ENCODE measurements around the gene STARD5.
A peak's percentile ranks its signal among the peaks of the same experiment; 100 is the strongest.

Gene STARD5

GRCh38 chr15:81292523-81293001 lies 31.4 kb downstream of the STARD5 start:
- DNase-seq, result peak; percentile 63 to 87

- no peak for DNase-seq
These were observed 31.9 kb downstream of the STARD5 start for GRCh38 chr15:81291916-81292522.

GRCh38 chr15:81289910-81290309 lies 34.0 kb downstream of the STARD5 start:
- DNase-seq, result no peak

- no peak for DNase-seq
These were observed 35.3 kb downstream of the STARD5 start for GRCh38 chr15:81288616-81289015.

- DNase-seq, result no peak
These were observed 35.9 kb downstream of the STARD5 start for GRCh38 chr15:81288040-81288439.

GRCh38 chr15:81286621-81287121 lies 37.3 kb downstream of the STARD5 start:
- DNase-seq, result peak; percentile 38 to 55

GRCh38 chr15:81285461-81285860 lies 38.5 kb downstream of the STARD5 start:
- no peak for DNase-seq

- no peak for DNase-seq
These were observed 39.5 kb downstream of the STARD5 start for GRCh38 chr15:81284256-81285031.

- DNase-seq, result no peak
These were observed 41.0 kb downstream of the STARD5 start for GRCh38 chr15:81282911-81283310.

GRCh38 chr15:81282606-81282895 lies 41.4 kb downstream of the STARD5 start:
- no peak for DNase-seq

DNA sequence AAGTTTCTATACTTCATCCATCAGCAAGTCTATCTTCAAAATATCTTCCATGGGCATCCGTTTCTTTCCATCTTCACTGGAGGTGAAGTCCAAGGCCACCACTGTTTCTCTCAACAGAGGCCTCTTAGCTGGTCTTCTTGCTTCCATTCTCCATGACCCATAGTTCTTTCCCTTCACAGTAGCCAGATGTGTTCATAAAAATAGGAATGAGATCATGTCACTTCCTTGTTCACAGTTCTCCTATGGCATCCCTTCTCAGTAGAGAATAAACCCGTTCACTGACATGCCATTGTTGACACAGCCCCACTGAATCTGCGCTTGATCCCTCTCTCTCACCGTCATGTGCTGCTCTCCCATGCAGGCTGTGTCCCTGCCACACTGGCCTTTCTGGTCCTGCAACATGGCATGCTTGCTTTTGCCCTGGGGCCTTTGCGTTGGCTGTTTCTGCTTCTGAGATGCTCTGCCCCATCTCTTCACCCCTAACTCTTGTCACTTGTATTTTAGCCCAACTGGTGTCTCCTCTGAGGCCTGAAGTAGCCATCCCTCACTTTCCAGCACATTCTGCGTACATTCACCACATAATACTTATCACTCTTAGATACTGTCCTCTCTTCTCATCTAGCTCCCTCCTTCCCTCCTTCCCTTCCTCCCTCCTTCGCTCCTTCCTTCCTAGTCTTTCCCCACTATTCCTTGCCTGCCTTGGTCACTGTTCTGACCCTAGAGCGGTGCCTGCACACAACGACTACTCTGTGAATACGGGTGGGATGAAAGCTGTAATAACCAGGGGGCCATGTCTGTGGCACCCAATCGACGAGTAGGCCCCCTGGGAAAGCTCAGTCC lies 42.0 kb downstream of the STARD5 start:
- no peak for DNase-seq

DNA sequence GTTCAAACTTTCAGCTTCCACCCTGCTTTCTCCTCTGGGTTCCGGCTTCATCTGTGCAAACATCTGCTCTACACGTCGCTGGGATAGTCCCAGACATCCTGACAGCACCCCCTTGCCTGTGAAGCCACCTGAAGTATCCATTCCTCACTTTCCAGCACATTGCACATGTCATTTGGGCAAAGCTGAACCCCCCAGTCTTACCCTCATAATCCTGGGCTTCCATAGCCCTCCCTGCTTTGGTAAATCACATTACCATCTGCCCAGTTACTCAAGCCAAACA lies 42.5 kb downstream of the STARD5 start:
- DNase-seq, result no peak

- DNase-seq, result no peak
These were observed 43.1 kb downstream of the STARD5 start for GRCh38 chr15:81280696-81281455.

- no peak for DNase-seq
These were observed 44.1 kb downstream of the STARD5 start for GRCh38 chr15:81279621-81280485.

DNA sequence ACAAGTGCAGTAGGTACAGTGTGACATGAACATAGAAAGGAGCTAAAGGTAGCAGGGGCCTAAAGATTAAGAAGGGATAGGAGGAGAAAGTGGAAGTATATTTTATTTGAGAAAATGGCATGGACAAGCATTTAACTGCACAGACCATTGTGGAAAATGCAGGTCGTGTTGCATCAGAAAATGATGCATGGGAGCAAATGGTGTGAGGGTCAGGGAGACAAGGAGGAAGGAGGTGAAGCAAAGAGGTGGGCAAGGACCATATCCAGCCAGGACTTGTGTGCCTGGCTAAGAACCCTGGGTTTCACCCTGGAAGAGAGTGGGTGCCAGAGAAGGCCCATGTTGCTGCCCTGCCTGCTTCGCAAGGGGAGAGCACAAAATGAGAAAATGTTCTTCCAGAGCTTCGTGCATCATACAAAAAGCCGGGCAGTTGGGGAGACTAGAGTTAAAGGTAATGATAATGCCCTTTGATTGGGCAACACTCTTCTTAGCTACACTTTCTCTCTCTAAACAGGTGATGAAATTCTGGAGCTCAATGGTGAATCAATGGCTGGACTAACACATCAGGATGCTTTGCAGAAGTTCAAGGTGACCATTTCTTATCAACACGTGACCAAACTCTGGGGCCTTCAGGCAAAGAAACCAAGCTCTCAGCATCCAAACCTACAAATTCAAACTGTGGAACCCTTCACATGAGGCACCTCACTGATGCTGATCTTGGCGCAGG lies 45.5 kb downstream of the STARD5 start:
- no peak for DNase-seq

- DNase-seq, result no peak
These were observed 46.1 kb downstream of the STARD5 start for GRCh38 chr15:81277851-81278250.

DNA sequence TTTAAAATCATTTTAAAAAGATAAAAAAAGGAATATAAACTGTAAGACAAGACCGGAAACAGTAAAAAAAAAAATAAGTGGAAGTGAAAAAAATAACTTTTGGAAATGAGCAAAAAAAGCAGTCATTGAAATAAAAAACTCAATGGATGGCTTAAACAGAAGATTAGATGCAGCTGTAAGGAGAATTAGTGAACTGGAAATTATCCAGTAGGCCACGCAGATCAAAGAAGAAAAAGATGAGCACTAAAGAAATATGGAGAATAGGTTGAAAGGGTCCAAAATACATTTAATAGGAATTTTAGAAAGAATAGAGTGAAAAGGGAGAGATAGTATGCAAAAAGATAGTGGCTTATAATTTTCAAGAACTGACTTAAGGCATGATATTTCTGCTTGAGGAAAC lies 47.0 kb downstream of the STARD5 start:
- DNase-seq, result no peak

DNA sequence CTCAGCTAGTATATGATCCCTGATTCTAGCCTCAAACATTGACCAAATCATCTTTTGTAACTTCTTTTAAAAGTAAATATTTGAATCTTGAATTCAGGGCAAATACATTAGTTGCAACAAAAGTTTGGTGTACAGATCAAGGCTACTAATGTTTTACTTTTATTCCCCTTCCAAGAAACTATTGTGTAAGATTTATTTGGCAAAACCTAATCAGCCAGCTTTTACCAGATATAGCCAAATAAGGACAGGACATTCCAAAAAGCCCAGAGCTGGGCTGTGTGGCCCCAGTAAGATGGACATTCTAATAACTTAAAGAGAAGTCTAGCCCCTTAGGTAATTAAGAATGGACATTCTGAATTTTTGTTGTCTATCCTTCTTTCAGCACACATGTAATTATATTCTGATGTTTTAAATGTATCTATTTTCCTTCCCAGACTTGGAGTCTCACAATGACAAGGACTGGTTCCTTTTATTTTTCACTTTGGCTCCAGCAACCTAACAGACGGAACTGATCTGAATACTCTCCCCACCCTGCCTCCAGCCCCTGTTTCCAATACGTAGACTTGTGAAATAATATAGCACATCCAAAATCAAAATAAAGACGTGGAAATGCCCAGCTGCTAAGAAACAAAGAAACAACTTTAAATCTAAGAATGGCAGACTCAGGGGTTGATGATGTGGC lies 48.1 kb downstream of the STARD5 start:
- no peak for DNase-seq

DNA sequence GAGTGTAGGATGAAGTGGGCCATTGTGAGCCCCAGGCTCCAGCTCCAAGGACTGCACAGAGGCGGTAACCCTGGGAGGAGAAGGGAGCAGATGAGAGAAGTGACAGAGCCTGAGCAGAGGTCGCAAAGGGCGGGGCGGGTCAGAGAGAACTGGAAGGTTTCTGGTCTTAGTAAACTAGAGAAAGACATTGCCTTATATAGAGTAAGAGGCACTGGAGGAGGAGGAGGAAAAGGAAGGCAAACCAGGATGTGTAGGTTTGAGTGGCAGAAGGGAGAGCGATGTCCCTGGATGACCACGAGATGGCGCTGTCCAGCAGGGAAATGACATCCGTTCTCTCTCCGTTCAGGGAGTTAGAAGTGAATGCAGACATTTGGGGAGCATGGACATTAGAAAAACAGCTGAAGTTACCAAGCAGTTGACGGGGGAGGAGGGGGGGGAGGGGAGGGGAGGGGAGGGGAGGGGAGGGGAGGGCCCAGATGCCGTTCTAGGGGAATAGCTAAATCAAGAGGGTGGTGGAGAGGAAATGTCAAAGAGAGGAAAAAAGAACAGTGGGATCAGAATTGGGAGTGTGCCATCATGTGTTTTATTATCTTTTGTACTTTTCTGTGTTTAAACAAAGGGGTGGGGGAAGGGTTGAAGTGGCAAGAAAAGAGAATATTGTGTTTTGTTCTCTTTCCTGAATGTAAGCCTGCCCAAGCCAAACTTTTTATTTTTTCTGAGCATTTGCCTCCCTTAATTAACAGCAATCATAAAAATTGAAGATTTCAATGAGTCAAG lies 48.8 kb downstream of the STARD5 start:
- peak; percentile 84 to 85 for DNase-seq

- no peak for DNase-seq
These were observed 49.7 kb downstream of the STARD5 start for GRCh38 chr15:81274255-81274654.
